SK-N-SH treated with all-trans-retinoic acid at 6 μM for 48 hours (cell line): ENCODE data around the gene INSR.
"Not testable (repeated sequence)": the region's sequence is repeated elsewhere in the genome, so short reads cannot be mapped to it uniquely, and the experiment has no call there.

ENCODE experiments used
- ARNTL ChIP-seq: fragments of 450-650 bp; formaldehyde crosslinking; IDR thresholded peaks from 2 replicates; pipeline ENCODE4 v1.5.0; 2020; ENCODE audit warnings: low read depth, mild to moderate bottlenecking, moderate library complexity, borderline replicate concordance
- CREB5 ChIP-seq: fragments of 250-450 bp; sonication (Bioruptor Pico); IDR thresholded peaks from 2 replicates; pipeline ENCODE4 v1.5.1; 2020; ENCODE audit warnings: low read depth, mild to moderate bottlenecking, moderate library complexity
- ESRRG ChIP-seq: fragments of 250-450 bp; sonication (Bioruptor Pico); IDR thresholded peaks from 2 replicates; pipeline ENCODE4 v1.6.1; 2021; ENCODE audit warnings: mild to moderate bottlenecking
- OSR1 ChIP-seq: fragments of 250-450 bp; sonication (Bioruptor Pico); IDR thresholded peaks from 2 replicates; pipeline ENCODE4 v1.8.0; 2022; ENCODE audit warnings: moderate library complexity, mild to moderate bottlenecking, inconsistent platforms
- PATZ1 ChIP-seq: fragments of 250-450 bp; sonication (Bioruptor Pico); IDR thresholded peaks from 2 replicates; pipeline ENCODE4 v1.8.0; 2020; ENCODE audit warnings: mild to moderate bottlenecking, moderate library complexity, borderline replicate concordance
- PPARA ChIP-seq: fragments of 250-450 bp; sonication (Bioruptor Pico); IDR thresholded peaks from 2 replicates; pipeline ENCODE4 v1.5.0; 2020; ENCODE audit warnings: mild to moderate bottlenecking, borderline replicate concordance
- RARB ChIP-seq: fragments of 250-450 bp; sonication (Bioruptor Pico); IDR thresholded peaks from 2 replicates; pipeline ENCODE4 v1.8.0; 2021; ENCODE audit warnings: mild to moderate bottlenecking, moderate library complexity
- TCF4 ChIP-seq: fragments of 250-450 bp; sonication (Bioruptor Pico); IDR thresholded peaks from 2 replicates; pipeline ENCODE4 v1.8.0; 2021; ENCODE audit warnings: mild to moderate bottlenecking, moderate library complexity, borderline replicate concordance
- TOX ChIP-seq: fragments of 250-450 bp; sonication (Bioruptor Pico); IDR thresholded peaks from 2 replicates; pipeline ENCODE4 v1.8.0; 2021; ENCODE audit warnings: mild to moderate bottlenecking, moderate library complexity, borderline replicate concordance
- TSHZ2 ChIP-seq: fragments of 250-450 bp; sonication (Bioruptor Pico); IDR thresholded peaks from 2 replicates; pipeline ENCODE4 v1.5.0; 2020; ENCODE audit warnings: mild to moderate bottlenecking, moderate library complexity
- ZFP30 ChIP-seq: fragments of 450-650 bp; formaldehyde crosslinking; IDR thresholded peaks from 2 replicates; pipeline ENCODE4 v1.5.0; 2022; ENCODE audit warnings: mild to moderate bottlenecking, moderate library complexity
- ZNF70 ChIP-seq: fragments of 450-650 bp; formaldehyde crosslinking; IDR thresholded peaks from 2 replicates; pipeline ENCODE4 v1.5.0; 2020; ENCODE audit warnings: mild to moderate bottlenecking, moderate library complexity

GRCh38 chr19:7308327-7308726, 14.1 kb upstream of the INSR start:
- TF ChIP-seq TOX (CRISPR knock-in tag); ARNTL (CRISPR knock-in tag); TSHZ2 (CRISPR knock-in tag); RARB (CRISPR knock-in tag); CREB5 (CRISPR knock-in tag); OSR1; PATZ1 (CRISPR knock-in tag); PPARA (CRISPR knock-in tag); ZFP30; ZNF70; TCF4; ESRRG (CRISPR knock-in tag): not testable (repeated sequence)
